HL-60/S4 treated with phorbol 12-myristate 13-acetate at 8.2 ng/mL for 4 days and 3 days (cell line): ENCODE data around the gene UBE2QL1.

Source experiments
- in situ Hi-C: fragments of 300-500 bp; cut with MboI; formaldehyde crosslinking; loops from 2 replicates; pipeline ENCODE4 v1.15.0; 2022; ENCODE audit warnings: low sequenced_read_pairs

Gene UBE2QL1

DNA sequence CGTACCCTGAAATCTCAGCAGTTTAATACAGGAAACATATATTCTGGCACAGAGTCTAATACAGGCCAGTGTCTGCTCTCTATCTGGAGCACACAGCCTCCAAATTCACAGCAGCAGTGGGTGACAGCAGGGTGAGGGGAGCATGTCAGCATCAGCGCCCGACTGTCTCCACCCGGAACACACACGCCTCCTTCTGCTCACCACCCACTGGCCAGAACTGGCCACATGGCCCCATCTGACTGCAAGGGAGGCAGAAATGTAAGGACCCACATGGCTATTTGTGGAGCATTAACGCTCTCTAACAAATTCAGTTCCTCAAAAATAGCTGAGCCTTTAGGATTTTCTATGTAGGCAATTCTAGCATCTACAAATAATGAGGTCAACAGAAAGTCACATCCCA is 24.6 kb downstream of the UBE2QL1 start:
- in situ Hi-C loops: no loop called here

DNA sequence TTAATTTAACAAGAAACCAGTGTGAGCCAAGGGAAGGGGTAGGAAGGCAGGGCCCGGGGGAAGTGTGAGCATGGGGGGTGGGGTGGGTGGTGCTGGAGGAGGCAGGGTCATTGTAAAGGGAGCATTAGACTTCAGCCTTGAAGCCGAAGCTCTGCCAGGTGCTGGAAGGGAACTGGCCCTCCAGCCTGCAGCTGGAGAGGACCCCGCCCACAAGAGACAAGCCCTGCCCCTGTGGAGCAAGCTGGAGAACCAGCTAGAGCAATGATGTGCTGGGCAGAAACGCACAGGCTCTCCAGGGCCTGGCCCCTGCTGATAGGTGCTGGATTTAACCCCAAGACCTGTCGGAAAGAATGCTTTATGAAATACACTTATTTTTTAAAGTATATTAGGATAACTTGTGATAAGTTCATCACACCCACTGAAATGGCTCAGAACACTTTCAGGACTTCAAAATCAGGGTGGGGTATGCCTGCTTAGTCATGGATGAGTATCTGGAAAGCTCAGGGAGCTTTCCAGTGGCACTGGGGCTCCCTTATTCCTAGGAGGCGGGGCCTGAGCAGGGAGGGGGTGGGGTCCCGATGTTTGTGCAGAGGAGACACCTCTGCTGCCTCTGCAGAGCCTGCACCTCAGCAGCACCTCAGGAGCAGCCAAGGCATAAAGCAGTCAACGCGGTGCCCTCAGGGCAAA is 27.1 kb downstream of the UBE2QL1 start:
- in situ Hi-C loops: no loop called here

DNA sequence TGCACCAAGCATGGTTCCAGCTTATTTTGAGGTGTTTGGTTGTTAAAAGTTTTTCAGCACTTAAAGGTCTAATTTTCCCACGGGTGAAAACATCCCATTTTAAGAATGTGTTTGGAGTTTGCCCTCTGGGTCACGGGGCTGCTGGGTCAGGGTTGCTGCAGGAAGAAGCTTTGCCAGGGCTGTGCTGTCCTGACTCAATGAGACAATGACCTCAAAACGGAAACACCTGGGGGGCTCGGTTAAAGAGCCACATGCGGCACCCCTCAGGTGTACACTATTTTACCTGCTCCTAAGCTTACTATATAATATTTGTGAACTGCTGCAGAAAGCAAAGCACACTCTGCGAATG is 27.6 kb downstream of the UBE2QL1 start:
- in situ Hi-C loops: no loop called here

- in situ Hi-C loops: no loop called here
Measured at GRCh38 chr5:6478793-6479192, 30.1 kb downstream of the UBE2QL1 start.

GRCh38 chr5:6480133-6481051 is 31.7 kb downstream of the UBE2QL1 start:
- in situ Hi-C loops: no loop called here

- in situ Hi-C loops: no loop called here
Measured at GRCh38 chr5:6482735-6483134, 34.1 kb downstream of the UBE2QL1 start.

GRCh38 chr5:6483880-6484382 is 35.3 kb downstream of the UBE2QL1 start:
- in situ Hi-C loops: no loop called here

- in situ Hi-C loops: no loop called here
Measured at GRCh38 chr5:6484446-6484845, 35.8 kb downstream of the UBE2QL1 start.

- in situ Hi-C loops: no loop called here
Measured at GRCh38 chr5:6484899-6485298, 36.2 kb downstream of the UBE2QL1 start.

GRCh38 chr5:6485441-6485840 is 36.8 kb downstream of the UBE2QL1 start:
- in situ Hi-C loops: no loop called here

- in situ Hi-C loops: no loop called here
Measured at GRCh38 chr5:6486074-6486473, 37.4 kb downstream of the UBE2QL1 start.

DNA sequence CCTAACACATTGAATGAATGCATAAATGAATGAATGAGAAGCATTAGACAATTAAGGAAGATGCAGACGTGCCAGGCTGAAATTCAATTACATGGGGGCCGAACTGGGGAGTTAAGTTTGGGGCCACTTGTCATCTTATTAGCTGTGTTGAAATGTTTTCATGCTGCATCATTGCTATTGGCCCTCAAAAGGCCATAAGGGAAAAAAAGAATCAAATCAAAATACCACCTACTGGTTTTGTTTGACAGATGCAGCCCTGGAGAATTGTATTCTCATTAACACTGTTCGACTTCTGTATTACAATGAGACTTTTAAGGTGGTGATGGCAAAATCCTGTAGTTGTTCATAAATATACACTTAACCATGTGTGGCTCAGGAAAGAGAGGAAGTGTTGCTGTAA is 38.4 kb downstream of the UBE2QL1 start:
- in situ Hi-C loops: no loop called here

DNA sequence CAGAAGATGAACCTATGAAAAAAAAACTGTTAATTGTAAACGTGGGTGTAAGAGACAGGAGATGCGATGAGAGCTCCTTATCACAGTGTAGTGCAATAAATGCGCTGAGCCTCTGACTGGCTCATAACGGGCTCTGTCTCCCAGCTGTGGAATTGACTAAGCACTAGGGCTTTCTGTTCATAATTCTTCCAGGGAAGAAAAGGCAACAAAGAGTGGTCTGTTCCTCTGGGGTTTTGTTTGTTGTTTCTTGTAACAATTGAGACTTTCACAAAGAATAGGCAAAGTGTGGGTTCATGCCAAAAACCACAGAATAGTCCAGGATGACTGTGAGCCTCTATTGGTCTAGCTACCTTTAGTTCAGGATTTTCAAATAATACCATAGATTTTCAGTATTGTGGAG is 39.4 kb downstream of the UBE2QL1 start:
- in situ Hi-C loops: no loop called here

- in situ Hi-C loops: no loop called here
Measured at GRCh38 chr5:6489643-6490185, 41.1 kb downstream of the UBE2QL1 start.

GRCh38 chr5:6490246-6490645 is 41.6 kb downstream of the UBE2QL1 start:
- in situ Hi-C loops: no loop called here

DNA sequence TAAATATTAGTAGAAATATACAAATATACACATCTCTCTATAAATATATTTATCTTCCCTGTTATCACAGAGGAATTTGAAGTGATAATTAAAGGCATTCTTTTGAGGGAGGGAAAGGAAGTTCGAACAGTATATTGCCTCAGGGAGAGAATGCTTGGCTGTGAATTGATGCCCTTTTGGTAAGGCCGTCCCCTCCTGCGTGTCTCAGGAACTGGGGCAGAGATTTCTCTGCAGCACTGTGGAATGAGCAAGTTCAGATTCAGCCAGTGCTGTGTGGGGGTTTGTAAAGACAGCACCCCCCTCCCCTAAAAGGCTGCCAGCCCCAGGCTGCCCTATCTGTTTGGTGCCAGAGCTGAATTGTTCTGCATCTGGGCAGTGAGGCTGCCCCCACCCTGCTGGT is 42.0 kb downstream of the UBE2QL1 start:
- in situ Hi-C loops: no loop called here

DNA sequence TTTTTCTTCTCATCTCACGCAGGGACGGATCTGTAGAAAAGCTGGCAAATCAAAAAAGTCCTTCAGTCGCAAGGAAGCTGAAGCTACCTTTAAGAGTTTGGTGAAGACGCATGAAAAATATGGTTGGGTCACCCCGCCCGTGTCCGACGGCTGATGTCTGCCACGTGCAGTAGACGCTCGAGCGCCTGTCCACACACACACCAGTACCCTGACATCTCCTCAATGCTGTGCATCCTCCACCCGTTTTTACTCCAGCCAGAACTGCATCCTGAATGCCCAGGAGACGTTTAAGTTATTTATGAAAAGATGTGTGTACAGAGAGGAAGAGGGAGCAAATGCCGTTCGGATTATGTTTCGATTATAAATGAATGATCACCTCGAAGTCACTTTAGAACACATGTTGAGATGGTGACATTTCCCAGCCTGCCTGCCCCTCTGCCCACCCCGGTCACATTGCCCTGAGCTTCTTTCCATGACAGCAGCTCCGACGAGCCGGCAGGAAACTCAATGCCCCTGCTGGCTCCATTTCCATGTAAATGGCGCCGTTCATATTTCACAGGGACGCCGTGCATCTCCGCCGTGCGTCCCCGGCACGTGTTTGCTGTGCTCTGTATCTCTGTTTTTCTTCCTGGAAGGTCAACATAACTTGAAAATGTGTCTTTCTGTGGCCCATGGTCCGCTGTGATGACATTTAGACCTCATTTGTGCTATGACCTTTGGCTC is 42.7 kb downstream of the UBE2QL1 start:
- in situ Hi-C loops: no loop called here

- in situ Hi-C loops: no loop called here
Measured at GRCh38 chr5:6491919-6492290, 43.2 kb downstream of the UBE2QL1 start.

DNA sequence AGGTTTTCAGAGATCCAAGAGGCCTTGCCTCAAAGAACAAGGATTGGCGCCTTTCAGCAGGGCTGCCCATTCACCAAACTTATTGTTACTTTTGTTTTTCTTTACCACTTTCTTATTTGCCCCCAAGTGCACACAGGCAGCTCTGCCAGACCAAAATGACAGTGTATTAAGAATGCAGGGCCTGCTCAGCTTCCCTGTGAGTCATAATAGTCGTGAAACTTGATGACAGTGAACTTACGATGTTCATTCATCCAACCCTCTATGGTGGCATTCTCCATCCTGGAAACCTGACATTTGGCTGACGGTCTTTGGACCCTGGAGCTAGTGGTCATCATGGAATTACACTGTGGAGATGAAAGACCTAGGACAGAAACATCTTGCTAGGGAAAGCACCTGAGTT is 44.3 kb downstream of the UBE2QL1 start:
- in situ Hi-C loops: no loop called here

DNA sequence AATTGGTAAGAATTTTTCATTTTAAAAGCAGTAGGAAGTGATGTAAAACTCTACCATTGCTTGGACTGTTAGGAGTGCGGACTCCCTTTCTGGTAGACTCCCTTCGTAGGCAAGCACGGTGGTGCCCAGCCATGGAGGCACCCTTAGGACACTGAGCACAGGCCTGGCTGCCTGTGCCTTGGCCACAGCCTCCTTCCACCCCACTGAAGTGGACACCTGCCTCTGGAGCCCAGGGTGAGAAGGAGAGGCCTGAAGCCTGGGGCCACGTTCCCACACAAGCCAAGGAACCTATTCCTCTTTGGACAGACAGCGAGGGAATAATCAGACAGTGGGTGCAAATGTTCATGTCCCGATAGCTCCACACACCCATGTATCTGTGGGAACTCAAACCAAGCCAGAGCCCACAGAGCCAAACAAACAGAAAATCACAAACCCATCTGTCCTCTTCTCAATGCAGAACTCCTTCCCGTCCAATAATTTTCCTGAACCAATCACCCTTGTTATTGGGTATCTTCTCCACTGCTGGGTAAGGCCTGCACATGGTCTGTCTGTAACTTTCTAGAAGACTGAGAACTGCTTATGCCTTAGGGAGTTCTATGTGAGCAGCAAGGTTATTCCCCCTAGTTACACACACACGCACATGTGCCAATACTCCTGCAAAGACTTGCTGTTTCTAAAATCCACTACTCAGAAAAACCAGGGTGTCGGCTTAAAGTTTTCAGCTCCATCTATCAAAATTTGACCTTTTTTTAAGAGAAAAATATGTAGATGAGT is 45.2 kb downstream of the UBE2QL1 start:
- in situ Hi-C loops: no loop called here

DNA sequence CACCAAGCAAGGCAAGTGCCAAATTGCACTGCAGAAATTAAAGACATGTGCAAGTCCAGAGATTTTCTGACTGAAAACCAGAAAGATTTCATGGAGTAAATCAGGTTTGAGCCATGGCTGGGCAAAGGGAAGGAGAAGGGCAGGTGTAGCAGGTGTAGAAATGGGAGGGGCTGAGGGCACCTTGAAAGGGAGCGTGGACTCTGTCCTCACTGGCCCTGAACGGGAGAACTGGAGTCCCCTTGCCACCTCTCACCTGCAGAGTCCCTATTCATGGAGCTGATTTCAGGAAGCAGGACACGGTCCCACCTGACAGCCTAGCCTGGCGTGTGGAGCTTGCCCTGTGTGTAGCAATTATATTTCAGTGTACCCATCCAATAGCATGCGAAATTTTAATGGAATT is 46.3 kb downstream of the UBE2QL1 start:
- in situ Hi-C loops: no loop called here
